Activated naive CD8-positive, alpha-beta T cell treated with anti-CD3 and anti-CD28 coated beads, Interleukin-2, amount 50 U/mL, for 24 hours (primary cell): ENCODE measurements around the gene CCDC124.
"Not testable (repeated sequence)": the region's sequence is repeated elsewhere in the genome, so short reads cannot be mapped to it uniquely, and the experiment has no call there.

Experiments used
- ATAC-seq: fragments of 150-1000 bp; cut with Tn5 transposase; one replicate; pipeline ENCODE4 v1.10.0; 2021
- DNase-seq: peaks from one replicate; pipeline ENCODE4 v3.0.0; 2021
- H3K27ac Mint-ChIP-seq: one replicate; pipeline ENCODE4 v1.8.0; 2021; ENCODE audit warnings: mild to moderate bottlenecking, mixed read lengths
- H3K27me3 Mint-ChIP-seq: one replicate; pipeline ENCODE4 v1.8.0; 2021; ENCODE audit warnings: mixed read lengths
- H3K36me3 Mint-ChIP-seq: one replicate; pipeline ENCODE4 v1.8.0; 2021; ENCODE audit warnings: low read depth, mixed read lengths
- H3K4me1 Mint-ChIP-seq: one replicate; pipeline ENCODE4 v1.8.0; 2021; ENCODE audit warnings: mixed read lengths
- H3K4me3 Mint-ChIP-seq: one replicate; pipeline ENCODE4 v1.8.0; 2021; ENCODE audit warnings: mild to moderate bottlenecking, moderate library complexity, mixed read lengths
- H3K9me3 Mint-ChIP-seq: one replicate; pipeline ENCODE4 v1.8.0; 2021; ENCODE audit warnings: mixed read lengths

The CCDC124 gene

DNA sequence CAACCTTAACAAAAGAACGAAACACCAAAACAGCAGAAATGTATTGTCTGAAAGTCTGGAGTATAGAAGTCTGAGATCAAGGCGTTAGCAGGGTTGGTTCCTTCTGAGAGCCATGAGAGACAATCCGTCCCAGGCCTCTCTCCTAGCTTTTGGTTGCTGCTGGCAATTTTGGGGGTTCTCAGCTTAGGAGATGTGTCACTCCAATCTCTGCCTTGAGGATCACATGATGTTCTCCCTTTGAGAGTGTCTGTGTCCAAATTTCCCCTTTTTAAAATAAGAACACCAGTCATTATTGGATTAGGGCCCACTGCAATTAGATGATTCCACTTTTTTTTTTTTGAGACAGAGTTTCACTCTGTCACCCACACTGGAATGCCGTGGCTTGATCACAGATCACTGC, 44.2 kb downstream of the CCDC124 start:
- H3K9me3 Mint-ChIP-seq, result no peaks in the 10 kb centered on the region
- H3K27me3 Mint-ChIP-seq, result peaks cover 17% of the 10 kb centered on the region

DNA sequence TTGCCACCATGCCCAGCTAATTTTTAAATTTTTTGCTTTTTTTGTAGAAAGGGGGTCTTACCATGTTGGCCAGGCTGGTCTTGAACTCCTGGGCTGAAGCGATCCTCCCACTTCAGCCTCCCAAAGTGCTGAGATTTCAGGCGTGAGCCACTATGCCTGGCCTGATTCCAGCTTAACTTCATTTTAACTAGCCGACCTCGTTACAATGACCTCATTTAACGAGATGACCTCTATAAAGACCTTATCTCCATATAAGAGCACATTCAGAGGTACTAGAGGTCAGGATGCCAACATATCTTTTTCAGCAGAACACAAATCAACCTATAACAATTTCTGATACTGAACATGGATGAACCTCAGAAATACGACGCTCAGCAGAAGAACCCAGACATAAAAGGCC, 44.7 kb downstream of the CCDC124 start:
- ATAC-seq (no peak), DNase-seq (no peak)
- H3K4me1 Mint-ChIP-seq, result peaks cover 3% of the 10 kb centered on the region
- H3K9me3 Mint-ChIP-seq, result no peaks in the 10 kb centered on the region
- no peak overlapping the region for H3K4me3 Mint-ChIP-seq
- H3K27ac Mint-ChIP-seq, result no peak overlapping the region
- H3K27me3 Mint-ChIP-seq, result peaks cover 17% of the 10 kb centered on the region
- H3K36me3 Mint-ChIP-seq, result no peaks in the 10 kb centered on the region

More for the DNA sequence above, 44.2 kb downstream of the CCDC124 start:
- H3K4me1 Mint-ChIP-seq, result peaks cover 3% of the 10 kb centered on the region
- DNase-seq (no peak), ATAC-seq (no peak)
- H3K36me3 Mint-ChIP-seq, result no peaks in the 10 kb centered on the region
- H3K4me3 Mint-ChIP-seq, result no peak overlapping the region
- H3K27ac Mint-ChIP-seq, result no peak overlapping the region

DNA sequence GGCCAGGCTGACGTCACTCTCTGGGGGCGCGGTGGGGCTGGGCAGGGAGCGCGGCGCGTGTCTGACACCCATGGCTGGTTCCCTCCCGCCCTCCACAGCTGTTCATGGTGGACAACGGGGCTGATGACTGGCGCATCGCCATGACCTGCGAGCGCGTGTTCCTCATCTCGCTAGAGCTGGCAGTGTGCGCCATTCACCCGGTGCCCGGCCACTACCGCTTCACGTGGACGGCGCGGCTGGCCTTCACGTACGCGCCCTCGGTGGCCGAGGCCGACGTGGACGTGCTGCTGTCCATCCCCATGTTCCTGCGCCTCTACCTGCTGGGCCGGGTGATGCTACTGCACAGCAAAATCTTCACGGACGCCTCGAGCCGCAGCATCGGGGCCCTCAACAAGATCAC, 48.8 kb downstream of the CCDC124 start:
- DNase-seq (no peak), ATAC-seq (no peak)
- H3K27ac Mint-ChIP-seq, result no peak overlapping the region
- no peak overlapping the region for H3K4me3 Mint-ChIP-seq
- H3K27me3 Mint-ChIP-seq, result peaks cover 23% of the 10 kb centered on the region
- H3K36me3 Mint-ChIP-seq, result no peaks in the 10 kb centered on the region
- no peaks in the 10 kb centered on the region for H3K9me3 Mint-ChIP-seq
- H3K4me1 Mint-ChIP-seq, result peaks cover 3% of the 10 kb centered on the region

DNA sequence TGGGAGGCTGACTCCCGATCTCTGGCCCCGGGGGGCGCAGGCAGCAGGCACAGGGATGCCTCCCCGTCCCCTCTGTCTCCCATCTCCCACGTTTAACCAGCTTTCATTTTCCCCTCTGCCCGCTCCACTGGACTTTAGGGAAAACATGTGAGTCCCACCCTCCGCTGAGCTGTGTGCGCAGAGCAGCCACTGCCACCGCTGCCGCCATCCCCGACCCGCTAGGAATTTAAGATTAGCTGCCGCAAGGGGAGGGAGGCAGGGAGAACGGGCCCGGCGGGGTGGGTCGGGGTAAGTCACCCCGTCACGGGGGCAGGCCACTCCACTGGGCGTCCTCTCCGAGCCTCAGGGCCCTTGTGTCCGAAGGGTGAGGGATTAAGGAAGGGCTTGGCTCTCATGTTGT, 49.6 kb downstream of the CCDC124 start:
- Mint-ChIP-seq H3K36me3 (no peaks in the 10 kb centered on the region), H3K4me1 (peaks cover 3% of the 10 kb centered on the region), H3K27me3 (peaks cover 23% of the 10 kb centered on the region), H3K9me3 (no peaks in the 10 kb centered on the region), H3K4me3 (no peak overlapping the region), H3K27ac (no peak overlapping the region)
- ATAC-seq, result no peak
- no peak for DNase-seq

DNA sequence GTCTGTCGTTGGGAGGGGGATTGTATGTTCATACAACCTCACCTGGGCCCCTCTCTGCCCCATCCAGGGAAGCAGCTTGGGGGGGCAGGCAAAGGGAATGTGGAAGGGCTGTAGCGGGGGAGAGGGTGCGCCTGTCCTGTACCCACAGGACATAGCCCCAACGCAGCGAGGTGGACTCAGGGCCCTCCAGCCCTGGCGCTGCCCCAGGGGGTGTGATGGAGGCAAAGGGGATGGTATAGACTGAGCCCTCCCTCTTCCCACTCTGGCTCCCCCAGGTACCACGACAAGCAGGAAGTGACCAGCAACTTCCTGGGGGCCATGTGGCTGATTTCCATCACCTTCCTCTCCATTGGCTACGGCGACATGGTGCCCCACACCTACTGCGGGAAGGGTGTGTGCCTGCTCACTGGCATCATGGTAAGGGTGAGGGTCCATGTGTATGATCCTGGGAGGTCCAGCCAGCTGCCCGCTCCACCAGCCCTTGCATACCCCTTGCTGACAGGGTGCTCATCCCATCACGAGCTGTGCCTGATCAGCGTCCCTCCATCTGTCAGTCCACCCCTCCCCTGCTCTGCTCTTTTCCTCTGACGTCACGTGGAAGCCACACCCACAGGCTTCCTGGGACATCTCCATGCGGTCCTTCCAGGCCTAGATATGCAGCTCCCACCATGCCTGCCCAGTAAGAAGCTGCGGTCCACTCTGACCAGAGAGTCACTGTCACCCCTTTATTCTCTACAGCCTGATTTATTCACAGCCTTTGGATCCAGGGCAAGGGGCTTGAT, 52.4 kb downstream of the CCDC124 start:
- peak; percentile 33 for ATAC-seq

DNA sequence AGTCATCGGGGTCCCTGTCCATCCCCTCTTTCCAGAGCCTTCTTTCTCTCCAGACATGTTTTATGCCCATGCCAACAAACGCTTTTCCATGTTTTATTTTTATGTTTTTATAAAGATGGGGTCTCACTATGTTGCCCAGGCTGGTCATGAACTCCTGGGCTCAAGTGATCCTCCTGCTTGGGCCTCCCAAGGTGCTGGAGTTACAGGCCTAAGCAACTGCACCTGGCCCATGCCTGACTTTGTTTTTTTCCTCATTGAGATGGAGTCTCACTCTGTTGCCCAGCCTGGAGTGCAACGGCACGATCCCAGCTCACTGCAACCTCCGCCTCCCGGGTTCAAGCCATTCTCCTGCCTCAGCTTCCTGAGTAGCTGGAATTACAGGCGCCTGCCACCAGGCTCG, 53.8 kb downstream of the CCDC124 start:
- not testable (repeated sequence) for H3K36me3 Mint-ChIP-seq, H3K4me1 Mint-ChIP-seq, H3K4me3 Mint-ChIP-seq, H3K27me3 Mint-ChIP-seq, H3K27ac Mint-ChIP-seq, ATAC-seq, DNase-seq, H3K9me3 Mint-ChIP-seq

More for the DNA sequence above, 52.4 kb downstream of the CCDC124 start:
- no peaks in the 10 kb centered on the region for H3K4me1 Mint-ChIP-seq
- no peak overlapping the region for H3K27ac Mint-ChIP-seq
- H3K27me3 Mint-ChIP-seq, result peaks cover 12% of the 10 kb centered on the region
- no peak for DNase-seq
- H3K4me3 Mint-ChIP-seq, result no peak overlapping the region
- no peaks in the 10 kb centered on the region for H3K9me3 Mint-ChIP-seq
- H3K36me3 Mint-ChIP-seq, result no peaks in the 10 kb centered on the region

DNA sequence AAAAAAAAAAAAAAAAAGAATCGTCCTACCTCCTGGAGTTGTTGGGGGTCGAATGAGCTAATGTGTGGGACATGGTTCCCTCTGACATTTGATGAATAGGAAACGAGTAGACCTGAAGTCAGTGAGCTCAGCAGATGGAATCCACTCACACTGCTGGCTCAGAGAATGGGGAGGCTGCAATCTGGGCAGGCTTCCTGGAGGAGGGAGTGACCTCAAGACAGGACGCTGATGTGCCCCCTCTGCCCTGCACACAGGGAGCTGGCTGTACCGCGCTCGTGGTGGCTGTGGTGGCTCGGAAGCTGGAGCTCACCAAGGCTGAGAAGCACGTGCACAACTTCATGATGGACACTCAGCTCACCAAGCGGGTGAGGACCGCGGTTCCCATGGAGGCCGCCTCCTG, 55.3 kb downstream of the CCDC124 start:
- Mint-ChIP-seq H3K27me3 (peaks cover 4% of the 10 kb centered on the region), H3K9me3 (no peaks in the 10 kb centered on the region), H3K4me3 (no peak overlapping the region), H3K36me3 (no peaks in the 10 kb centered on the region), H3K4me1 (no peaks in the 10 kb centered on the region), H3K27ac (no peak overlapping the region)
- DNase-seq (no peak), ATAC-seq (no peak)

DNA sequence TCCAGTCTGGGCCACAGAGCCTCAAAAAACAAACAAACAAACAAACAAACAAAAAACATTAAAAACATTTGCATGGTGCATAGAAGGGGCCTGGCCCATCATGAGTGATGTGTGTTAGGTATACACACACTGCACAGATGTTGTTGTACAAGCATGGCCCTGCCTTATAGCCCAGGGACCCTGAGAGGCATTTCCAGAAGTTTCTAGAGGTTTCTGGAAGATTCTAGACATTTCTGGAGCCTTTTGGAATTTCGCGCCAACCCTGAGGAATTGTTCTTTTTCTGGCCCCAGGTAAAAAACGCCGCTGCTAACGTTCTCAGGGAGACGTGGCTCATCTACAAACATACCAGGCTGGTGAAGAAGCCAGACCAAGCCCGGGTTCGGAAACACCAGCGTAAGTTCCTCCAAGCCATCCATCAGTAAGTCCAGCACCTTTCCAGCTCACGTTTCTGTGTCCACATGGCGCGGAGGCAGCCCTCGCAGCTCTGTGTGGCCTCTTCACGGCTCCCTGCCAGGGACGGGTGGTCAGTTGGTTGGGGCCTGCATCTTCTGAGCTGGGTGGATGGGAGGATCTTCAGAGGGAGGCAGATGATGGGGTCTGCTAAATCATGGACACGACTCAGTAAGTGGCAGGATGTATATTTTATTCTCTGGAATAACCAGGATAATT, 56.7 kb downstream of the CCDC124 start:
- H3K27me3 Mint-ChIP-seq, result peaks cover 4% of the 10 kb centered on the region
- ATAC-seq (no peak), DNase-seq (no peak)
- no peak overlapping the region for H3K27ac Mint-ChIP-seq
- H3K4me3 Mint-ChIP-seq, result no peak overlapping the region
- no peaks in the 10 kb centered on the region for H3K9me3 Mint-ChIP-seq
- no peaks in the 10 kb centered on the region for H3K36me3 Mint-ChIP-seq
- H3K4me1 Mint-ChIP-seq, result no peaks in the 10 kb centered on the region

DNA sequence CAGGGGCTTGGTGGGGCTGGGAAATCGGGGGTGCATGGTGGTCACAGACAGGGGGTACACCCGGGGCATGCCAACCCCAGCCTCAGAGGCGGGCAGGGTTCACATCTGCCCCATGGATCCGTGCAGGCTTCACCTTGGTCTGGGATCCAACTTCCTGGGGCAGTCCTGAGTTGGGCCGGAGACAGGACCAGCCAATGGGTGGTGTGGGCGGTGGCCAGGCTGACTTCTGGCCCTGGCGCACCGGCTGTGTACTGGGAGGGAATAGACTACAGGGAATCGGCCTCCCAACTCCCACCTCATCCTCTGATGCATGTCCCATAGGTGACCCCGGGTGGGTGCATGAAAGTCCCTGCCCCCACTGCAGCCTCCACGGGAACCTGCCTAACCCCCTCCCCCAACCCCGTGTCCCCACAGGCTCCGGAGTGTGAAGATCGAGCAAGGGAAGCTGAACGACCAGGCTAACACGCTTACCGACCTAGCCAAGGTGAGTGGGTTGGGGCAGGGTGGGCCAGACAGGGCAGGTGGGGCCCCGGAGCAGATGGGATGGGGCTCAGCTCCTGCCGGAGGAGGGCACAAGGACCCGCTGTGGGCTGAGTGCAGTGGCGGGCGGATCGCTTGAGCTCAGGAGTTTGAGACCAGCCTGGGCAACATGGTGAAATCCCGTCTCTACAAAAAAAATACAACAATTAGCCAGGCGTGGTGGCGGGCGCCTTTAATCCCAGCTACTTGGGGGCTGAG, 60.4 kb downstream of the CCDC124 start:
- no peak for DNase-seq
- no peak for ATAC-seq
- Mint-ChIP-seq H3K27ac (no peak overlapping the region), H3K36me3 (no peaks in the 10 kb centered on the region), H3K9me3 (no peaks in the 10 kb centered on the region), H3K4me3 (no peak overlapping the region), H3K4me1 (peaks cover 2% of the 10 kb centered on the region), H3K27me3 (peaks cover 1% of the 10 kb centered on the region)
